ENCODE results near the gene UTS2R. TPM values are rescaled to one million over a fixed set of nuclear protein-coding genes. Genes with fewer than 3 reads are reported as not detected.

The UTS2R gene
- total and polyA plus RNA-seq, 2 donors, result 0.07 to 0.33 TPM

DNA sequence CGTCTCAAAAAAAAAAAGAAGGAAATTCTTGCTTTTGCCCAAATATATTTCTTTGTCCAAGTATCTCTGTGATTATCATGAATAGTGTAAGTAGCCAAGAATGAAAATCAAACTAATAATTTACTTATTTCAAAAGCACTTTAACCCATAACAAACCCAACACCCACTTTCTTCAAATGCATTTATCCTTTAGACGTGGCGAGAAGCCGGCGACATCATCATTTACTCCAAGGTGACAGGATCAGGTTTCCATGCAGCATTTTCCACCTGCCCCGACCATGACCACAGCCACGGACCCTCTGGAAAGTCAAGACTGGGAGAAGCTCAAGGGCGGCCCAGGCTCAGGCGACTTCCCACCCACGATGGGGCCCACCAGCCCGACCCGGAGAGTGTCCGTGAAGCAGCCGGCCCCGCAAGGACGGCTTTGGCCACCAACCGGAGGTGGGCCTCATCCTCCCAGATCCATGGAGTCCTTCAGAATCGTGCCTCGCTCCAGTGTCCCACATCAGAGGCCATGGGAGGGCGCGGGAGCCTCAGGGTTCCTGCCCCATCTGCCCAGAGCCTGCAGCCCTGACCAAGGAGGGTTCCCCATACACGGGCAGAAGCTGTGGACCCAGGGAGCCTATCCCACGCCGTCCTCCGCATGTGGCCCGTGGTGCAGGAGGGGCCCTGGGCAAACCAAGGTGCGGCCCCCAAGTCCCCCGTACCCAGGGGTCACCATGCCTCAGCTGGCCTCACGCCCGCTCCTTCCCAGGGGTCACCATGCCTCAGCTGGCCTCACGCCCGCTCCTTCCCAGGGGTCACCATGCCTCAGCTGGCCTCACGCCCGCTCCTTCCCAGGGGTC is 18.7 kb downstream of the UTS2R start:
- WGBS, result 96% methylated on average over 32 of the region's 34 CpGs
- no peak overlapping the region for H3K27ac ChIP-seq (ENCODE audit: low read depth in 1 of 2, low read length in 1 of 2)
- DNase-seq (ENCODE audit: low read depth in 6 of 9, low spot score in 9 of 9), result no peak

DNA sequence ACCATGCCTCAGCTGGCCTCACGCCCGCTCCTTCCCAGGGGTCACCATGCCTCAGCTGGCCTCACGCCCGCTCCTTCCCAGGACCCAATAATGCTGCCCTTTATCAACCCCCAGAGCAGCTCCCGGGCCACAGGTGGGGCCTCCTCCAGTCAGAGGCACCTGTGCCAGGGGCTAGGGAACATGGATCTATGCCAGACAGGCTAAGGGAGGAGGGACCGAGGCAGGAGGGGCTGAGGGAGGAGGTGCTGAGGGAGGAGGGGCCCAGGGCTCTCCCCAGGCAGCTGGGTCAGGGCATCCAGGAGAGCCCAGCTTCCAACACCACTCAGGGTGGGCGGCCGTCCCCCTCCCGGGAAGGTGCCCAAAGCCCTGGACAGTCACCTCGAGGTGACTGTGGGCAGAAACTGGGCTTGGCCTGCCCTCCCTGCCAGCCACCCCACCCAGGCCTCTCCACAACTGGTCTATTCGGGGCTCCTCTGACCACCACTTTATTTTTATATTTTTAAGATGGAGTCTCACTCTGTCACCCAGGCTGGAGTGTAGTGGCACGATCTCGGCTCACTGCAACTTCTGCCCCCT is 19.4 kb downstream of the UTS2R start:
- no peak for DNase-seq (ENCODE audit: low read depth in 6 of 9, low spot score in 9 of 9)
- Histone ChIP-seq H3K4me1 (ENCODE audit: control insufficient read depth in 2 of 2, insufficient read depth in 2 of 2, low read length in 2 of 2) (peaks cover 0 to 3% of the 10 kb centered on the region in 2 donors), H3K27ac (ENCODE audit: low read depth in 1 of 2, low read length in 1 of 2) (no peak overlapping the region), H3K4me3 (ENCODE audit: low read length in 2 of 2) (no peak overlapping the region), H3K36me3 (ENCODE audit: control insufficient read depth in 2 of 2, insufficient read depth in 2 of 2, low read length in 1 of 2) (peaks cover 2 to 19% of the 10 kb centered on the region in 2 donors), H3K9me3 (ENCODE audit: control insufficient read depth in 2 of 2, insufficient read depth in 1 of 2, low read length in 1 of 2) (peaks cover 0 to 4% of the 10 kb centered on the region in 2 donors), H3K27me3 (ENCODE audit: control insufficient read depth in 2 of 2, insufficient read depth in 1 of 2, low read length in 1 of 2) (peaks cover 7 to 23% of the 10 kb centered on the region in 2 donors)
- WGBS, result 98% methylated on average over 13 of the region's 13 CpGs

More for the DNA sequence above, 18.7 kb downstream of the UTS2R start:
- Histone ChIP-seq H3K4me3 (ENCODE audit: low read length in 2 of 2) (no peak overlapping the region), H3K4me1 (ENCODE audit: control insufficient read depth in 2 of 2, insufficient read depth in 2 of 2, low read length in 2 of 2) (peaks cover 0 to 3% of the 10 kb centered on the region in 2 donors), H3K9me3 (ENCODE audit: control insufficient read depth in 2 of 2, insufficient read depth in 1 of 2, low read length in 1 of 2) (peaks cover 0 to 4% of the 10 kb centered on the region in 2 donors), H3K36me3 (ENCODE audit: control insufficient read depth in 2 of 2, insufficient read depth in 2 of 2, low read length in 1 of 2) (peaks cover 2 to 19% of the 10 kb centered on the region in 2 donors), H3K27me3 (ENCODE audit: control insufficient read depth in 2 of 2, insufficient read depth in 1 of 2, low read length in 1 of 2) (peaks cover 7 to 30% of the 10 kb centered on the region in 2 donors)

DNA sequence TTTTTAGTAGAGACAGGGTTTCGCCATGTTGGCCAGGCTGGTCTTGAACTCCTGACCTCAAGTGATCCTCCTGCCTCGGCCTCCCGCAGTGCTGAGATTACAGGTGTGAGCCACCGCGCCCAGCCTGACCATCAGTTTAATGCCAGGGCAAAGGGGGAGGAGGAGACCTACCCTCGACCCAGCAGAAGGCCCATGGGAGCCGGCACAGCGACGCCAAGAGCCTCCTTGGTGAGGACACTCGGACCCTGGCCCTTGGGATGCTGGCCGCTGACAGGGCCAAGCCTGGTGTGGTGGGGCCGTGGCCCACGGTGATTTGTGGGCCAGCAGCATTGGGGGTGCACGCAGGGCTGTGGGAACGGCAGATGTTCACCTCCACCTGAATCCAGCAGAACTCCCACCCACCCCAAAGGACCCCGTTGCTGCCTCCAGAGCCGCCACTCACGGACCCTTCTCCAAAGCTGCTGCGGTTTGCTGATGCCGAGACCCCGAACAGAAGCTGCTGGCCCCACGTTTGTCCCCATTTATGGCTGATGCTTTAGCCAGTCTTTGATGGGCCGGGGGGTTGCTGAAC is 20.0 kb downstream of the UTS2R start:
- Histone ChIP-seq H3K36me3 (ENCODE audit: control insufficient read depth in 2 of 2, insufficient read depth in 2 of 2, low read length in 1 of 2) (peaks cover 2 to 19% of the 10 kb centered on the region in 2 donors), H3K9me3 (ENCODE audit: control insufficient read depth in 2 of 2, insufficient read depth in 1 of 2, low read length in 1 of 2) (peaks cover 0 to 4% of the 10 kb centered on the region in 2 donors), H3K4me1 (ENCODE audit: control insufficient read depth in 2 of 2, insufficient read depth in 2 of 2, low read length in 2 of 2) (peaks cover 0 to 3% of the 10 kb centered on the region in 2 donors), H3K27ac (ENCODE audit: low read depth in 1 of 2, low read length in 1 of 2) (no peak overlapping the region), H3K27me3 (ENCODE audit: control insufficient read depth in 2 of 2, insufficient read depth in 1 of 2, low read length in 1 of 2) (peaks cover 7 to 17% of the 10 kb centered on the region in 2 donors), H3K4me3 (ENCODE audit: low read length in 2 of 2) (no peak overlapping the region)
- no peak for DNase-seq (ENCODE audit: low read depth in 6 of 9, low spot score in 9 of 9)
- 98% methylated on average over 23 of the region's 23 CpGs for WGBS

DNA sequence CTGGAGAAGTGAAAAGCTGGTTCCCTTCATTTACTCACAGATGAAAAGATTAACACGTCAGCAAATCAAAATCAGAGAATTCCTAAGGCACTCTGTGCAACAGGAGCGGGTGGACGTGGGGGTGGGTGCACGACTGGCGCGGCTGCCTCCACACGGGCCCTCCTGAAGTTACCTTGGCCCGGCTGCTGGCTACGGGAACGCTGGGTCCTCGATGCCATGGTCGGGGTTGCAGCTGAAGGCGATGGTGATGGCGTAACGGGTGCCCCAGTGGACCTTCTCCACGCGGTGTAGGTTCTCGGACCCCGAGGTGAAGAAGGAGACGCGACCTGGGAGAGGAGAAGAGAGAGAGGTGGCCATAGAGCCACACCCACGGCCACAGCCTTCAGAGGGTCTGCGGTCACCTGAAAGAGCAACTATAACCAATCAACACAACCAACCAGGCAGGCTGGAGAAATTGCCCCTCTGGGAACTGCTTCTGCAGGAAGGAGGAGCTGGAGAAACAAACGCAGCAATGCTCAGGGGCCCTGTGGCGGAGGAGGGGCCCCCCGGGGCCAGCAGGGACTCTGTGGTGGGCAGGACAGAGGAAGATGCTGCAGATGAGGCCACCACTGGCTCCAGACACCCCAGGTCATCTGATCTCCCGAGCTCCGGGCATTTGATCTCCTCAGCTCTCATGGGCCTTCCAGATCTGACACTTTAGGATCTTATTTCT is 20.8 kb downstream of the UTS2R start:
- whole genome bisulfite sequencing, result 97% methylated on average over 28 of the region's 28 CpGs
- peaks cover 2 to 9% of the 10 kb centered on the region in 2 donors for H3K27me3 ChIP-seq (ENCODE audit: control insufficient read depth in 2 of 2, insufficient read depth in 1 of 2, low read length in 1 of 2)
- DNase-seq (ENCODE audit: low read depth in 6 of 9, low spot score in 9 of 9), result no peak

DNA sequence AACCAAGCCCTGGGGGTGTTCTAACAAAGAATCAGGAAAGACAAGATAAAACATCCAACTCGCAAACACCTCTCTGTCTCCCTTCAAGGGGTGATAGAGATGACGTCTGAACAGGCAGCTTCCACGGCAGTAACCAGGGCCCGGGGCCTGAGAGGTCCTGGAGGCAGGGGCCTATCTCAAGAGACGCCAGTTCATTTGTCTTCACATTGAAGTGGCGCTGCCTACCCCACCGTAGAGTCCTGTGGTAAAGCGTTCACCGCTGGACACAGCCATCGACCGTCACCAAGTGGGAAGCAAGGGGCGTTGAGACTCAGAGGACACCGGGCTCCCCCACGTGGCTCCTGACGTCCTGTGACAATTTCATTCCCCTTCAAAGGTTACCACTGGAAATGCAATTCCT is 21.4 kb downstream of the UTS2R start:
- no peak overlapping the region for H3K27ac ChIP-seq (ENCODE audit: low read depth in 1 of 2, low read length in 1 of 2)
- DNase-seq (ENCODE audit: low read depth in 6 of 9, low spot score in 9 of 9), result no peak
- no peaks in the 10 kb centered on the region for H3K4me1 ChIP-seq (ENCODE audit: control insufficient read depth in 2 of 2, insufficient read depth in 2 of 2, low read length in 2 of 2)
- H3K36me3 ChIP-seq (ENCODE audit: control insufficient read depth in 2 of 2, insufficient read depth in 2 of 2, low read length in 1 of 2), result peaks cover 2 to 19% of the 10 kb centered on the region in 2 donors
- WGBS, result 97% methylated on average over 15 of the region's 15 CpGs
- H3K27me3 ChIP-seq (ENCODE audit: control insufficient read depth in 2 of 2, insufficient read depth in 1 of 2, low read length in 1 of 2), result peaks cover 0 to 4% of the 10 kb centered on the region in 2 donors
- no peak overlapping the region for H3K4me3 ChIP-seq (ENCODE audit: low read length in 2 of 2)
- H3K9me3 ChIP-seq (ENCODE audit: control insufficient read depth in 2 of 2, insufficient read depth in 1 of 2, low read length in 1 of 2), result no peaks in the 10 kb centered on the region

More for the DNA sequence above, 20.8 kb downstream of the UTS2R start:
- H3K27ac ChIP-seq (ENCODE audit: low read depth in 1 of 2, low read length in 1 of 2), result no peak overlapping the region
- no peaks in the 10 kb centered on the region for H3K9me3 ChIP-seq (ENCODE audit: control insufficient read depth in 2 of 2, insufficient read depth in 1 of 2, low read length in 1 of 2)
- no peaks in the 10 kb centered on the region for H3K4me1 ChIP-seq (ENCODE audit: control insufficient read depth in 2 of 2, insufficient read depth in 2 of 2, low read length in 2 of 2)
- H3K36me3 ChIP-seq (ENCODE audit: control insufficient read depth in 2 of 2, insufficient read depth in 2 of 2, low read length in 1 of 2), result peaks cover 2 to 19% of the 10 kb centered on the region in 2 donors
- H3K4me3 ChIP-seq (ENCODE audit: low read length in 2 of 2), result no peak overlapping the region

DNA sequence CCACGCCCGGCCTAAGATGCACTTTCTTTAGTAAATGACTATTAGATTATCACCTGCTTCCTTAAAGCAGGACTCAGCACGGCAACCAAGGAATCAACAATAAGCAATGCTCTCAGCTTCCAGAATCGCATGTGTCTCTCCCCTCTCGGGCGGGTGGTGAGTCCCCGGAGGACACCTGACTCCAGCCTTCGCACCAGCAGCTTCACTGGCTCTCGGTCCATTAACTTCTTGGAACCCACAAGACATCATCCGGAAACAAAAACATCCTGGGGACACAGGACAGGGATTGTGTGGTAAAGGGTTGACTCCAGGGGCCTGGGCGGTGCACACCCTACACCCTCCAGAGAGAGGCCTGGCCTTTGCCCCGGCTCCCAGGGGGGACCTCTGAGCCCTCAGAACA is 22.7 kb downstream of the UTS2R start:
- H3K27me3 ChIP-seq (ENCODE audit: control insufficient read depth in 2 of 2, insufficient read depth in 1 of 2, low read length in 1 of 2), result no peaks in the 10 kb centered on the region
- WGBS, result 96% methylated on average over 12 of the region's 12 CpGs
- DNase-seq (ENCODE audit: low read depth in 6 of 9, low spot score in 9 of 9), result no peak
- H3K4me1 ChIP-seq (ENCODE audit: control insufficient read depth in 2 of 2, insufficient read depth in 2 of 2, low read length in 2 of 2), result peaks cover 2 to 3% of the 10 kb centered on the region in 2 donors
- H3K27ac ChIP-seq (ENCODE audit: low read depth in 1 of 2, low read length in 1 of 2), result no peak overlapping the region
- H3K36me3 ChIP-seq (ENCODE audit: control insufficient read depth in 2 of 2, insufficient read depth in 2 of 2, low read length in 1 of 2), result peaks cover 2 to 19% of the 10 kb centered on the region in 2 donors
- H3K4me3 ChIP-seq (ENCODE audit: low read length in 2 of 2), result no peak overlapping the region
- no peaks in the 10 kb centered on the region for H3K9me3 ChIP-seq (ENCODE audit: control insufficient read depth in 2 of 2, insufficient read depth in 1 of 2, low read length in 1 of 2)

DNA sequence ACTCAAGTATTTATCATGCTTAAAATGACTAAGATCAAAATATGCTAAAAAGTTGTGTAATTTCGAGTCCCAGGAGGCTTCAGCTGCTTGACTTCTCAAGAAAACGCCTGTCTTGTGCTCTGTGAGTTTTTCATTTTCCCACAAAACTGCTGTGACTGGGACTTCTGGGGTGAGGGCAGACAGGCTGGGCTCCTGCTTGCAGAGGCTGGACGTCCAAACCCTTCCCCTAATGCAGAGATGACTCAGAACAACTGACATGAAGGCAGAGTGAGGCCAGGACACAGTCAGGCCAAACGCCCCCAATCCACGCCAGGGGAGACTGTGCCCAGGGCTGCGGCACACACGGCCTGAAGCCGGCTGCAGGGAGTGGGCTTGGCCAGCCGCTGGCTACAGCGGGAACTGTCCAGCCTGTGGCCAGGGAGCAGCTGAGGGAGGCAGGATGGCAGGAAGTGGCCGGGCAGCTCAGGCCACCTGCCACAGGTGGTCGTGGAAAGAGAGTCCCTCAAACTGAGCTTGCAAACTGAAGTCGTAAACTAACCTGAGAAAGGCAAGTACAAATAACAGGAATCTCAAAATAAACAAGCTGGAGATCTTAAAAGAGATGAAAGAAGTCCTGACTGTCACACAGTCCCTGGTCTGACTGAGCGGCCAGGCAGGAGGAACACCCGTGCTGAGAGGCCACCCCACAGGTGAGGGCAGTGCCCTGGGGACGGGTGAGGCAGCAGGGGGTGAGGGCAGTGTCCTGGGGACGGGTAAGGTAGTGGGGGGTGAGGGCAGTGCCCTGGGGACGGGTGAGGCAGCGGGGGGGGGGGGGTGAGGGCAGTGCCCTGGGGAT is 25.3 kb downstream of the UTS2R start:
- Histone ChIP-seq H3K4me3 (ENCODE audit: low read length in 2 of 2) (no peak overlapping the region), H3K36me3 (ENCODE audit: control insufficient read depth in 2 of 2, insufficient read depth in 2 of 2, low read length in 1 of 2) (peaks cover 2 to 20% of the 10 kb centered on the region in 2 donors), H3K27me3 (ENCODE audit: control insufficient read depth in 2 of 2, insufficient read depth in 1 of 2, low read length in 1 of 2) (no peaks in the 10 kb centered on the region), H3K4me1 (ENCODE audit: control insufficient read depth in 2 of 2, insufficient read depth in 2 of 2, low read length in 2 of 2) (peaks cover 13 to 24% of the 10 kb centered on the region in 2 donors), H3K9me3 (ENCODE audit: control insufficient read depth in 2 of 2, insufficient read depth in 1 of 2, low read length in 1 of 2) (peaks cover 0 to 3% of the 10 kb centered on the region in 2 donors), H3K27ac (ENCODE audit: low read depth in 1 of 2, low read length in 1 of 2) (no peak overlapping the region)
- DNase-seq (ENCODE audit: low read depth in 6 of 9, low spot score in 9 of 9), result no peak
- WGBS, result 92% methylated on average over 19 of the region's 19 CpGs
